IPS-NIHi7 (cell line): ENCODE measurements around the gene CERS1.

Source experiments
- DNase-seq: peaks from one replicate; pipeline ENCODE4 v3.0.0; 2012; ENCODE audit warnings: mixed read lengths; ENCODE audit errors: extremely low spot score

CERS1 gene

DNA sequence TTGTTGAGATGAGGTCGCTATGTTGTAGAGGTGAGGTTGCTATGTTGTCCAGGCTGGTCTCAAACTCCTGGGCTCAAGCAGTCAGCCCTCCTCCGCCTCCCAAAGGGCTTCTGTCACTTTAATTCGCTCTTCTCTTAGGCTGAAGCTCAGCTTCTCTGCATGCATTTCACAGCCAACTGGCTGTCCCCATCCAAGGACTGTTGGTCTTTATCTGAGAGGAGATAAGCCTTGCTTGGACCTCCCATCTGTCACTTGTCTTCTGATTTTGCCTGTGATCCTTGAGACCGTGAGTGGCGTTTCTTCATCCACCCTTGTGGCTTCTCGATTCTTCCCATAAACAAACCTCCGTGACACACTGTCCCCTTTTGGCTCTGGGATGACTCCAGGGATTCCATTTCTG is 24.4 kb downstream of the CERS1 start:
- no peak for DNase-seq

DNA sequence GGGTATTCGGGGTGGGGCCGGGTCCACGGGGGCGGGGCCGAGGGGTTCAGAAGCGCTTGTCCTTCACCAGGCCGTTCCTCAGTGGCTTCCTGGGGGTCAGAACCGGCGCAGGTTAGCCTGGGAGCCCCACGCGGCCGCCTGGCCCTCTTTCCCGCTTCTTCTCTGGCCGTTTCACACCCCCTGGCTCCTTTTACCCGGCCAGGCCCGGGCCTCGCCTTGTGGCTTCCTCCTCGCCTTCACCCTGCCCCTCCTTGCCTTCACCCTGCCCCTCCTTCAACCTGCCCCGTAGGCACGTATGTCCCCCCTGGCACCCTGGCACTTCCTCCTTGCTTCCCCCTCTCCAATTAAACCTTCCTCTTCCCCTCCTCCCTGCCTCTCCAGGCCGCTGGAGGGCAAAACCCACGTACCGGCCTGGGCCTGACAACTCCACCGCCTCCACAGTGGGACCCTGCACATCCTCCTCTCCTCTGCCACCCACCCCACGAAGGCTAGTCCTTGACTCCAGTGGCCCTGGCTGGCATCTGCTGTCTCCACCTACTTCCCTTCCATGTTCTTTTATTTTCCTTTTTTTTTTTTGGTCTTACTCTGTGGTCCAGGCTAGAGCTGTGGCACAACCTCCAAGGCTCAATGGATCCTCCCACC is 25.3 kb downstream of the CERS1 start:
- no peak for DNase-seq

DNA sequence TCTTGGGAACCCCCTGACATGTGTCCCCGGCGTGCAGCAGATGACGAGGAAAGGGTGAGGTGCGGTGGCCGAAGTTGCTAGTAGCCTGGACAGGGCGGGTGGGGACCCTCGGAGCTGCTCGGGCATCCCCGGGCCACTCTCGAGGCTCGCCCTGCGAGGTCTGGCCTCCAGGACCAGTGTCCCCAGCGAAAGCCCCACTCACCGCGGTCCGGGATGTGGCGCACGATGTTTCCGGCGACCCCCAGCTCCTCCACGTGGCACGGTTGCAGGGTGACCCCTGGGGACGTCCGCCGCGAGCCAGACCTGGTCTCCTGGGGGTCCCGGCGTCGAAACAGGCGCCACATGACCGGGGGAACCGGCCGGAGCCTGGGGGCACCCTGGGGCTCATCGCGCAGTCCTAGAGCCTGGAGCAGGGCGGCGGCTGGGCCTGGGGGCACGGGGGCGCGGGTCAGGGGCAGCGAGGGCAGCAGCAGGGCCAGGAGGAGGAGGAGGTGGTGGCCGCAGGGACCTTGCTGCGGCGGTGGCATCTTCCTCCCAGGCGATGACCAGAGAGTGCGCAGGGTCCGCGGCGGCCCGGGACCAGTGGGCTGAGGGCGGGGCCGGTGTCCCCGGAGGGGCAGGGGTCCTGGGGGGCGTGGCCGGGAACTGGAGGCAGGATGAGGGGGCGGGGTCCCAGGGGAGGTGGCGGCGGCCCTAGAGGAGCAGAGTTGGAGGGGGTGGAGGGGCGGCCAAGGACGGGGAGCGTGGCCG is 26.0 kb downstream of the CERS1 start:
- DNase-seq, result peak; percentile 69

DNA sequence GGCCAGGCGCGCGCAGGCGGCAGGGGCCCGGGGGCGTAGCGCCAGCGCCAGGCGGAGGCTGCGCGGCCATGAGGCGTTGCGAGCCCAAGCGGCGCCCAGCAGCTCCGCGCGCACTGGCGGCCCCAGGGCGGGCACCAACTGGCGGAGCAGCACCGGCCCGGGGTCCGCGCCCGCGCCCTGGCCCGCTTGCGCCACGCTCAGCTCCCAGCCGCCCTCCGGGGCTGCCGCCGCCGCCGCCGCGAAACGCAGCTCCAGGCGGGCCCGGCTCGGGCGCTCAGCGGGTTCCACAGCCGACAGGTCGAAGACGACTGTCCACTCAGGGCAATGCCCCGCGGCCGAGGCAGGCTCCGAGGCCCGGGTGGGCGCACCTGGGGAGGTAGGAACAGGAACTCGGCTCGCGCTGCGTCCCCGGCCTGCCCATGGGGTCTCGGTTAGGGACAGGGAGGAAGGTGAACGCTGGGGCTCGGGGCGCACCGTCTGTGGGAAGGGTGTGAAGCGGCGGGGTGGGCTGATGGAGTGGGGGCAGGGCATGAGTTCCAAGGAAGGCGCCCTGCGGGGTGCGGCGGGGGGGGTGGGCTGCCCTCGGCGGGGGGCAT is 26.8 kb downstream of the CERS1 start:
- peak; percentile 33 for DNase-seq

DNA sequence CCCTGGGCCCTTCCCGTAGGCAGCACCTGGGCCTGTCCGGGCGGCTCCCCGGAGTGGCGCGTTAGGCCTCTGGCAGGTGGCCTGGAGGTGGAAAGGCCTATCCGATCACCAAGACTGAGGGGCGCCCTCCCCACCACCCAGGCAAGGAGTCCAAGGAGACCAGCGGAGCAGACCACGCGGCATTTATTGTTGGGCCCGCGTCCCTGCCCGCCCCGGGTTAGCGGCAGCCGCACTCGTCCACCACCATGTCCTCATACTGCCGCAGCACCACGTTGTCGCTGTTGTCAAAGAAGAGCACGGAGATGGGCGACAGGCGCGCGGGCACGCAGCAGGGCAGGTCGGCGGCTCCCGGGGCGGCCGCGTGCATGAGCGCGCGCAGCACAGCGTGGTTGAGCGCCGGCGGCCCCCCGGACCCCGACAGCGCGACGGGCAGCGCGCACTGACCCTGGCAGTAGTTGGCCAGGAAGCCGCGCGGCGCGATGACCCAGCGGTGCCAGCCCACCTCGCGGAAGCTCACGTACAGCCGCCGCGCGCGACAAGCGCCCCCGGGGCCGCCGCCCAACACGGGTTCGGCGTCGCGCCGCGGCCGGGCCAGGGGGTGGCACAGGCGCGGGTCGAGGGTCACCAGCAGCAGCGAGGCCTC is 27.5 kb downstream of the CERS1 start:
- DNase-seq, result no peak

DNA sequence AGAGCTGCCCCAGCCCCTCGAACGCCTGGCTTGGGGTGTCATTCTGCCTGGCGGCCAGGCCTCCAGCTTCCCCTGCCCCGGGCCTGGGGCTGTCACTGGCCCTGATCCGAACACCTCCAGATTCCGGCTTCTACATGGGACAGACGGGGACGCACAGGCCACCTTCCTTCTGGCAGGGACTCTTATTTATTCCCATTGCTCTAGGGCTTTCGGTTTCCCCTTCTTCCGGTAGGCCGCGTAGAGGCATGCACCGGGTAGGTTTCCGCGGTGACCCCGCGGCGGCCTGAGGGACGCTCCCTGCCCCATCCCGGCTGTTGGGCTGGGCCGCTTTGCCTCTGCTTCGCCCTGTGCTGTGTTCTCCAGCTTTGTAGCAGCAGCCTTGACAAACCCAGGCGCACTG is 28.2 kb downstream of the CERS1 start:
- no peak for DNase-seq

DNA sequence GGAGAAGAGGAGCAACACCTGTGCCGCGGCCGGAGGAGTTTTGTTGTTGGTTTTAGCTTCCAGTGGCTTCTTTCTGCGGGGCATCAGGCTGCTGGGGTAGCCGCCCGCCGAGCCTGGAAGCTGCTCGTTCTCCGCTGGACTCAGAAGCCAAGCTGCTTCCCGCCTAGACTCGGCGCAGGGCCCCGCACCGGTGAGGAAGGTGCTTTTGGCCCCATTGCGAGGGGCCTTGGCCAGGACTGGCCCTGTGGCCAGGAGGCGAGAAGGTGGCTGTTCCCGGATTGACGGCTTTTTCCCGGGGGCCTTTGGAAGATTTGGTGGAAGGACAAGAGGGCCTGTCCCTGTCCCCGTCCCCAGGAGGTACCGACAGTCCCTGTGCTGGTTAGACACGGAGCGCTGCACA is 28.8 kb downstream of the CERS1 start:
- no peak for DNase-seq

DNA sequence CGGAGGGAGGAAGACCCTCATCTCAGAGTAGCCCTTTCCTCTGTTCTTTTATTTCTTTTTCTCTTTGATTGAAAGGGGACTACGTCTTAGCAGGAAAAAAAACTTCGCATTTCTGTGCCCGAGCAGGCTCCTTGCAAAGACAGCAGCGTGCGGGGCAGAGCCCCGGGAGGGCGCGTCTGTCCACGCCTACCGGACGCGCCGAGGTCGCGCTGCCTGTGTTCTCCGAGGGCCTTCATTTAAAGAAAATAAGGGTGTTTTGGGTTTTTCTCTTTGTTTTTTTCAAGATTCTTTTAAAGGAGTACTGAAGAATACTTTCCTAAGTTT is 29.2 kb downstream of the CERS1 start:
- no peak for DNase-seq

DNA sequence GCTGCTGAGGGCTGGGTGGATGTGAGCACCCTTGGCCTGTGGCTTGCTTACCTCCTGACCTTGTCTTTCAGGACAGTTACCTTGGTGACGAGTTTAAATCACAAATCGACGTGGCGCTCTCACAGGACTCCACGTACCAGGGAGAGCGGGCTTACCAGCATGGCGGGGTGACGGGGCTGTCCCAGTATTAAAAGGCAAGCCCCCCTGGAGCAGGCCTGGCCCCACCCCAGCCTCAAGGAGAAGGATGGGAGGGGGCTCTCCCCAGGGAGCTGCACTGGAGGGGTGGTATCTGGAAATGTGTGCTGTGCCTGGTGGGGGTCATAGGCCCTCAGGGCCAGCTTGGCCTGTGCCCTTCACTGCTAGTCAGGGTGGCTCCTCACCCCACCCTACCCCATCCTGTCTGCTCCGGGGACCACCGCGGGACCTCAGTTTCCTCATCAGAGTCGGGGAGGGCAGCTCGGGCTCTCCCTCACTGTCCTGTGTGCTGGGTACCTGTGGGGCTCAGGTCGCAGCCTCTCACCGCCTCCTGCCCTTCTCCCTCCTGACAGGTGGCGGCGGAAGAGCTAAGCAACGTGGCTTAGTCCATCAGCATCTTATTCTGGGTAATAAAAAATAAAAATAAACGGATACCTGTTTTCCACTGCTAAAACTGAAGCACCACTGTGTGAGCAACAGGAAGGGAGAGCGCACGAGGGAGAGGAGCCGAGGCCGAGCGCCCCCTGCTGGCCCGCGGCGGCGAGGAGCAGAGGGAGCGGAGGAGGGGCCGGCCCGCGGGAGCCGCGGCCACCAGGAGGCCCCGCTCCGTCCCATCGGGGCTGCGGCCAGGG is 29.8 kb downstream of the CERS1 start:
- peak; percentile 96 for DNase-seq

DNA sequence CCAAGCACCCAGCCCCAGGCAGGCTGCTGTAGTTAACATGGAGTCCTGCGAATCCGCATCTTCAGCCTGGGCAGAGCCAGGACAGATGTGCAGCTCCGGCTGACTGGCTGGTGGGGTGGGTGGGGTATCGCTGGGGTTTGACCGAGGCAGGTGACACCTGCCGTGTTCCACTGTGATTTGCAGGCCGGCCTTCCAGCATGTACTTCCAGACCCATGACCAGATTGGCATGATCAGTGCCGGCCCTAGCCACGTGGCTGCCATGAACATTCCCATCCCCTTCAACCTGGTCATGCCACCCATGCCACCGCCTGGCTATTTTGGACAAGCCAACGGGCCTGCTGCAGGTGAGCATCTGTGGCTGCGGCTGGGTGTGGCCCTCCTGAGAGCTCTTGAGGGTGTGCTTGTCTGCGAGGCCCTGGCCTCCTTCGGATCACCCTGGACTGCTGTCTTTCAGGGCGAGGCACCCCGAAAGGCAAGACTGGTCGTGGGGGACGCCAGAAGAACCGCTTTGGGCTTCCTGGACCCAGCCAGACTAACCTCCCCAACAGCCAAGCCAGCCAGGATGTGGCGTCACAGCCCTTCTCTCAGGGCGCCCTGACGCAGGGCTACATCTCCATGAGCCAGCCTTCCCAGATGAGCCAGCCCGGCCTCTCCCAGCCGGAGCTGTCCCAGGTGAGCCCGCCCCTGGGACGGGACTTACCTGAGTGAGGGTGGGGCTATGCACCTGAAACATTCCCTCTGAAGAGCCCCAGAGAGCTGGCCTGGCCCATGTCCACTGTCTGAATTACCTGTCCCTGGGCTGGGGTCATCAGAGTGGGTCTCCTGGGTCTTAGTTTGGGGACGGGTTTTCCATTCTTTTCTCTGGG is 30.6 kb downstream of the CERS1 start:
- no peak for DNase-seq

DNA sequence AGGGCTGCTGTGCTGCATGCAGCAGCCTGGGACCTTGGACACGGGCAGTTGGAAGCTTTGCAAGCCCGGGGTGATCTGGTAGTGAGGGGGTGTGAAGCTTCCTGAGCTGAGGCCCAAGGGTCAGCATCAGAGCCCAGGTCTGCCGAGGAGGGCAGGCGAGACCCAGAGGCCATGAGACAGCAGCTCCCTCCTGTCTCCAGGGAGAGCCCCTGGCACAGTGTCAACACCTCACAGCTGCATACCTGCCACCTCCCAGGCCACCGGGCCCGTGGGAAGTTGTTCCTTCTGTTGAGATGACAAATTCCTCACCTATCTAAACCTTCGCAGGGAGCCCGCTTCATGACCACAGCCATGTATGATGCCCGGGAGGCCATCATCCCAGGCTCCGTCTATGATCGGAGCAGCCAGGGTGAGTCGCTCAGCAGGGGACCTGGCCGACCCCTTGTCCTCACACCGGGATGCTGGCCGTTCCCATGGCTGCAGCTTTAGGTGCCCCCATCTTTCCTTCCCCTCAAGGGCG is 32.1 kb downstream of the CERS1 start:
- no peak for DNase-seq

DNA sequence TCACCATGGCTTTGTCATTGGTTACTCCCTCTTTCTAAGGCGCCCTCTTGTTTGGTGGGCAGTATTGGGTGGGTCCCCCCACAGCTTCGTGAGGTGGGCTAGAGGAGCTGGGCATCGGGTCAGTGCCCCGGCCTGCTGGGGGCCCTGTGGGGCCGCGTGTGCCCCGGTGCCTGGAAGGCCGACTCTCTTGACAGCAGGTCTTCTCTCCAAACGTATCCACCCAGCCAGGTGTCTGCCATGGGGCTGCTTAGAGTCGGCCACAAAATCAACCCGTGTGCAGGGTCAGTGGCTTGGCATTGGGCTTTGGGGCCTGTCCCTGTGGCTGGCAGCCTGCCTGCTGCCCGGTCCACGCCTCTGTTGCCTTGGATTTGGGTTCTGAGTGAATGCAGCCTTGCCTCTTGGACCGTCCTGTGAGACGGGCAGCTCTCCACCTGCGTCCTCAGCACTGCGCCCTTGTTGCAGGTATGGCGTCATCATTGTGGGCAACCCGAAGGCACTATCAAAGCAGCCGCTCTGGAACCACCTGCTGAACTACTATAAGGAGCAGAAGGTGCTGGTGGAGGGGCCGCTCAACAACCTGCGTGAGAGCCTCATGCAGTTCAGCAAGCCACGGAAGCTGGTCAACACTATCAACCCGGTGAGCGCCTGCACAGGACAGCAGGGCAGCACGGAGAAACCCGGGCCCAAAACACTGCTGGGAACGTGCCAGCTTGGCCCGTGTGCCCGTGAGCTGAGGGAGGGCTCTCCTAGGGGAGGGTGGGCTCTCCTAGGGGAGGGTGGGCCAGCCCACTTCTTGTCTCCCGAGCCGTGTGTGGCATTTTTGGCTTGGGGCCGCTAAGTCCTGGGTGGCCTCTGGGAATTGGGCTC is 32.7 kb downstream of the CERS1 start:
- no peak for DNase-seq

DNA sequence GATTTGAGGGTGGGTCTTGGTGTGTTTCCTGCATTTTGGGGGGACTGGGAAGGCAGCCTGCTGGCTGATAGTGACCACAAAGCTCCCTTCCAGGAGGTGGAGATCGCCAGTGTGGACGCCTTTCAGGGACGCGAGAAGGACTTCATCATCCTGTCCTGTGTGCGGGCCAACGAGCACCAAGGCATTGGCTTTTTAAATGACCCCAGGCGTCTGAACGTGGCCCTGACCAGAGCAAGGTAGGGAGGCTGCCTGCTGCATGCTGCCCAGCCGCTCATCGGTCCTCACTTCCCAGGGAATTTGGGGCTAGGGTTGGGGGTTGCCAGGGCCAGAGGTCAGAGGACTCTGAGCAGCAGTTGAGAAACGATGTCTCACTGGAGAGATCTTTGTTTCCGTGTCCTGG is 34.0 kb downstream of the CERS1 start:
- no peak for DNase-seq

DNA sequence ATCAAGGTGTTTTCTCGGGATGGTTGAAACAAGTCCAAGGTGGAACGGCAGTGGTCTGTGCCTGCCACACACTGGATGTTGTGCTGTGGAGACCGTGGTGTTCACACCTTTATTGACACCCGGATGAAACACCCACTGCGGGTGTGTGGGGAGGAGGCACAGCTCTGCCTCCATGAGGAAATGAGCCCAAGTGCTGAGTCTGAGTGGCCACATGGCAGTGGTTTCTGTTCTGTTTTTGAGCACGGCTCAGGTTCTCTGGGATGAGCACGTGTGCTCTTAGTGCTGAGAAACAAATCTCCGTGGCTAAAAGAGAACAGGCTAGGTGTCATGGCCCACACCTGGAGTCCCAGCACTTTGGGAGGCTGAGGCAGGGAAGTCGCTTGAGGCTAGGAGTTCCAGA is 34.7 kb downstream of the CERS1 start:
- no peak for DNase-seq

DNA sequence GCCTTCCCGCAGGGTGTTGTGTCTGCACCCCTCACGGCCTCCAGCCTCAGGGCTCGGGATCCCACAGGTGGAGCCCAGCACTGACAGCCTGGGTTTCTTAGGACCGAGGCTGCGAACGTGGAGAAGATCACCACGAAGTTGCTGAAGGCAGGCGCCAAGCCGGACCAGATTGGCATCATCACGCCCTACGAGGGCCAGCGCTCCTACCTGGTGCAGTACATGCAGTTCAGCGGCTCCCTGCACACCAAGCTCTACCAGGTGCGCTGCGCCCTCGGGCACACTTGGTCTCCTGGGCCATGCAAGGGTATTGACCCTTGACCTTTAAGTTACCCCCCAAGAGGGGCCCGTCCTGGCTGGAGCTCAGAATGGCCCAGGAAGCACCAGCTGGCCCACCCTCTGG is 35.2 kb downstream of the CERS1 start:
- no peak for DNase-seq

DNA sequence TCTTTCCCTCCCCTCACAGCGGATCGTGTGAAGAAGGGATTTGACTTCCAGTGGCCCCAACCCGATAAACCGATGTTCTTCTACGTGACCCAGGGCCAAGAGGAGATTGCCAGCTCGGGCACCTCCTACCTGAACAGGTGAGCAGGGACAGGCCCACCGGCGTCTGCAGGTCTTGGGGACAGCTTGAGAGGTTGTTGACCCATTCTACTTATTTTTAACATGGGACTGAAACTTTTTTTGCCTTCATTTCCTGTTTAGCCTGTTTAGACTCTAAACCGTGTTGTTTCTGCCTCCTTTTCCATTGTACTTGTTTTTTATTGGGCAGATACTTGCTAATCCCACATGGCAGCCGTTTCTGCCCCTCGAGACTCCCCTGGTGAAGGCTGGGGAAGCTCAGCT is 35.7 kb downstream of the CERS1 start:
- no peak for DNase-seq

DNA sequence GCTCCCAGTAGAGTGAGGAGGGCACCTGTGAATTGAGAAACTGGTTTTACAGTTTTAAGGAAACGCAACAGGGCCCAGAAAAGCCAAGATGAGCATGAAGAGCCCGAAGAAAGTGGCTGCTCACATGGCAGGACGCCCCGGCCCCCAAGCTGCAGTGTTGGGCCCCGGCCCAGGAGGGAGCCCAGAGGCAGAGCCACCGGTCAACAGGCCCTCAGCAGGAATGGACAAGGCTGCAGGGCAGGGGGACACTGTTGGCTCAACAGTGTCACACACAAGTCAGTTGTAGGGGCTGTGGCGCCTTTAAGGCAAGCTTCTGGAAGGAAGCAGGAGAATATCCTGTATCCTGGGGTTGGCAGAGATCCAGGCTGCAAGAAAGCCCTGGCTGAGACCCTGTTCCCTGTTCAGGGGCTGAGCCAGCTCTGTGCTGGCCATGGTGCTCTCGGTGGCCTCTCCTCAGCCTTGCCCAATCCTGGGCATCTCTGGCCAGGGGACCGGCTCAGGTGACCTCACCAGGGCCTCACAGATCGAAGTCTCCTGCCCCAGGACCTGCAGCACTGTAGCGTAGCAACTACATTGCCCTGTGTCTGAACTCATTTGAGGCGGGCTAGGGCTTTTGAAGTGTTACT is 36.2 kb downstream of the CERS1 start:
- no peak for DNase-seq

DNA sequence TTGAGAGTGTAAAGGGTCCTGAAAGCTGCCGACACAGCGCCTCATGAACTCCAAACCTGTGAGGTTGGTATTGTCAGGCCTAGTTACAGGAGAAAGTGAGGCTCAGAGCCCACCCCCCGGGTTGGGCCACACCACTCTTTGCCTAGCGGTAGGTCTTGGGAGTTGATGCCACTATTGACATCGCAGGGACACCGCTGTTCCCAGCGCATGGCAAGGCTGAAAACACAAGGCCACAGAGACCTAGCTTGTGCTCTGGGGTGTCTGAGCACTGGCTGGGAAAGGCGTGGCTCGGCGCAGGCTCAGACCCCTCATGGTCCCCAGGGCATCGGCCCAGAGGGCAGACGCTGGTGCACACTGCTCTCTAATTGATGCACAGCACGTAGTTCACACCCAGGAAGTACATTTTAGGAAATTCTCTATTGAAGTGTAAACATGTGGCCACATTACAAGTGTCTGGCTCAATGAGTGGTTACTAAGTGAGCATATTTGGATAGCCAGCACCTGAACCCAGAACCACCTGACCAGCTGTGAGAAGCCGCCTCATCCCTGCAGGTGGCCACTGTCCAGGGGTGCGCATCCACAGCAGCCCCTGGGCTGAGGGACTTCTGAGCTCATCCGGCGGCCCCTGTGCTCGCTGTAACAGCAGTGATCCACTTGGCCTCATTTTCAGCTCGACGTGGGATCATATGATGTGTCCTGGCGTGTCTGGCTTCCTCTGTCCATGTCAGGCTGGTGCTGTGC is 36.9 kb downstream of the CERS1 start:
- DNase-seq, result no peak

DNA sequence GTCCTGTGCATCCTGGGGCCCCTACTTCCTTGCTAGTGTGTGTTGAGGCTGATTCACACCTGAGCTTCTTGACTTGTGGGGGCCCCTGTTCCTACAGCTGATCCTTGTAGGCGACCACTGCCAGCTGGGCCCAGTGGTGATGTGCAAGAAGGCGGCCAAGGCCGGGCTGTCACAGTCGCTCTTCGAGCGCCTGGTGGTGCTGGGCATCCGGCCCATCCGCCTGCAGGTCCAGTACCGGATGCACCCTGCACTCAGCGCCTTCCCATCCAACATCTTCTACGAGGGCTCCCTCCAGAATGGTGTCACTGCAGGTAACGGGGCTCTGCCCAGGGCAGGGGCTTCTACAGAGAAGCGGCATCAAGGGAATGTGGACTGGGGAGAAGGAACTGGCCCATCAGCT is 38.7 kb downstream of the CERS1 start:
- DNase-seq, result no peak
